Measurements from ENCODE around the gene MALRD1. TPM values are rescaled to one million over a fixed set of nuclear protein-coding genes. Genes with fewer than 3 reads are reported as not detected.

MALRD1 gene
- total RNA-seq, 4 donors from 2014 or later: 0.50 to 2.8 (median 1.6) TPM

GRCh38 chr10:19652750-19653149 lies 604.1 kb downstream of the MALRD1 start:
- ATAC-seq: no peak
- peaks cover 0 to 6% (median 0%) of the 10 kb centered on the region in 3 donors for H3K4me1 ChIP-seq
- no peaks in the 10 kb centered on the region for H3K36me3 ChIP-seq
- WGBS, 2 donors (ENCODE audit: low coverage in 1 of 2): 26 to 45% methylated on average over 1 of the region's 1 CpG
- no peaks in the 10 kb centered on the region for H3K9me3 ChIP-seq
- TF ChIP-seq POLR2A (IDR thresholded peaks at IDR 0.05) (no peak), CTCF (IDR thresholded peaks at IDR 0.05) (no peak)
- no peak overlapping the region for H3K4me3 ChIP-seq
- H3K27me3 ChIP-seq: no peaks in the 10 kb centered on the region
- no peak overlapping the region for H3K27ac ChIP-seq

GRCh38 chr10:19653931-19654330 lies 605.3 kb downstream of the MALRD1 start:
- Histone ChIP-seq H3K27me3 (no peaks in the 10 kb centered on the region), H3K9me3 (no peaks in the 10 kb centered on the region), H3K4me1 (peaks cover 0 to 6% (median 0%) of the 10 kb centered on the region in 3 donors), H3K36me3 (no peaks in the 10 kb centered on the region), H3K27ac (no peak overlapping the region), H3K4me3 (no peak overlapping the region)
- 56% methylated on average over 2 of the region's 2 CpGs for WGBS, 2 donors (ENCODE audit: low coverage in 1 of 2)
- ATAC-seq: no peak
- TF ChIP-seq POLR2A (IDR thresholded peaks at IDR 0.05): no peak
- TF ChIP-seq EP300 (IDR thresholded peaks at IDR 0.05): no peak
- TF ChIP-seq POLR2AphosphoS5 (IDR thresholded peaks at IDR 0.05): no peak
- TF ChIP-seq CTCF (IDR thresholded peaks at IDR 0.05): no peak

GRCh38 chr10:19654576-19654975 lies 606.0 kb downstream of the MALRD1 start:
- no peaks in the 10 kb centered on the region for H3K36me3 ChIP-seq
- 22 to 42% methylated on average over 3 of the region's 3 CpGs for WGBS, 2 donors (ENCODE audit: low coverage in 1 of 2)
- no peaks in the 10 kb centered on the region for H3K9me3 ChIP-seq
- no peak overlapping the region for H3K4me3 ChIP-seq
- H3K27me3 ChIP-seq: no peaks in the 10 kb centered on the region
- ATAC-seq: no peak
- TF ChIP-seq CTCF (IDR thresholded peaks at IDR 0.05): no peak
- TF ChIP-seq EP300 (IDR thresholded peaks at IDR 0.05): no peak
- TF ChIP-seq POLR2A (IDR thresholded peaks at IDR 0.05): no peak
- no peak for TF ChIP-seq POLR2AphosphoS5 (IDR thresholded peaks at IDR 0.05)
- no peak overlapping the region for H3K27ac ChIP-seq
- peaks cover 0 to 6% (median 0%) of the 10 kb centered on the region in 3 donors for H3K4me1 ChIP-seq

- H3K4me1 ChIP-seq: peaks cover 0 to 6% (median 0%) of the 10 kb centered on the region in 3 donors
- H3K4me3 ChIP-seq: no peak overlapping the region
- TF ChIP-seq CTCF (IDR thresholded peaks at IDR 0.05) (no peak), POLR2AphosphoS5 (IDR thresholded peaks at IDR 0.05) (no peak), EP300 (IDR thresholded peaks at IDR 0.05) (no peak)
- H3K27me3 ChIP-seq: no peaks in the 10 kb centered on the region
- ATAC-seq: no peak
- 96 to 100% methylated on average over 3 of the region's 3 CpGs for WGBS, 2 donors (ENCODE audit: low coverage in 1 of 2)
- no peak overlapping the region for H3K27ac ChIP-seq
- H3K9me3 ChIP-seq: no peaks in the 10 kb centered on the region
- no peaks in the 10 kb centered on the region for H3K36me3 ChIP-seq
Observed at GRCh38 chr10:19656420-19657042, 607.9 kb downstream of the MALRD1 start.

- no peak for ATAC-seq
- Histone ChIP-seq H3K27me3 (no peaks in the 10 kb centered on the region), H3K27ac (no peak overlapping the region), H3K4me3 (no peak overlapping the region), H3K4me1 (peaks cover 0 to 6% (median 0%) of the 10 kb centered on the region in 3 donors), H3K36me3 (no peaks in the 10 kb centered on the region), H3K9me3 (no peaks in the 10 kb centered on the region)
- 60 to 79% methylated on average over 3 of the region's 3 CpGs for WGBS, 2 donors (ENCODE audit: low coverage in 1 of 2)
- no peak for TF ChIP-seq POLR2AphosphoS5 (IDR thresholded peaks at IDR 0.05)
- no peak for TF ChIP-seq EP300 (IDR thresholded peaks at IDR 0.05)
- TF ChIP-seq POLR2A (IDR thresholded peaks at IDR 0.05): no peak
- no peak for TF ChIP-seq CTCF (IDR thresholded peaks at IDR 0.05)
Observed at GRCh38 chr10:19658131-19658530, 609.5 kb downstream of the MALRD1 start.
